Body of pancreas (tissue), 4 donors: ENCODE results near the gene CDH16. TPM values are rescaled to one million over a fixed set of nuclear protein-coding genes. Genes with fewer than 3 reads are reported as not detected.
A peak's percentile ranks its signal among the peaks of the same experiment; 100 is the strongest.

ENCODE experiments used
- ATAC-seq: fragments of 150-250 bp; one replicate; pipeline ENCODE4 v1.9.1; 2016
- DNase-seq, 4 donors: peaks; one replicate each; pipeline ENCODE4 v3.0.0-alpha.2; 2019
- H3K27ac ChIP-seq, 4 donors: fragments of 200-600 bp; sonication (generic); 1 replicate in 3 of 4; 2 replicates in 1 of 4; pipeline versions ENCODE4 v1.5.1 to v1.6.1; 2016 to 2019; ENCODE audit warnings: mild to moderate bottlenecking in 1 of 4, mixed read lengths in 1 of 4, moderate library complexity in 1 of 4
- H3K27me3 ChIP-seq, 2 donors: fragments of 200-600 bp; sonication (generic); one replicate each; pipeline ENCODE4 v1.6.0; 2016; ENCODE audit warnings: mild to moderate bottlenecking in 1 of 2
- H3K36me3 ChIP-seq, 2 donors: fragments of 200-600 bp; sonication (generic); replicated peaks in 1 of 2; 2 replicates each; pipeline ENCODE4 v1.5.1; 2016; ENCODE audit warnings: low read depth in 2 of 2; ENCODE audit not compliant: insufficient read depth in 1 of 2
- H3K4me1 ChIP-seq: fragments of 200-600 bp; sonication (generic); one replicate; pipeline ENCODE4 v1.6.0; 2016
- H3K4me3 ChIP-seq, 2 donors: fragments of 200-600 bp; sonication (generic); 1 replicate in 1 of 2; 2 replicates in 1 of 2; pipeline ENCODE4 v1.5.1; 2016 to 2019
- H3K9me3 ChIP-seq, 3 donors: fragments of 200-600 bp; sonication (generic); 1 replicate in 2 of 3; 2 replicates in 1 of 3; pipeline ENCODE4 v1.5.1; 2016
- CTCF ChIP-seq, 7 experiments: fragments of 450-650 bp in 4 of 7; fragments of 200-600 bp in 3 of 7; sonication (generic) in 3 of 7; IDR thresholded peaks; one replicate each; pipeline ENCODE4 v1.5.1; 2016 to 2019; ENCODE audit warnings: antibody characterized with exemption in 7 of 7
- POLR2A ChIP-seq, 3 donors: fragments of 450-650 bp; IDR thresholded peaks; one replicate each; pipeline ENCODE4 v1.6.1; 2016; ENCODE audit warnings: antibody characterized with exemption in 3 of 3, mild to moderate bottlenecking in 2 of 3
- WGBS, 2 donors: methylation state at CpG; one replicate each; pipeline ENCODE4 v1.1.5; 2017; 5-methylcytosine and 5-hydroxymethylcytosine counted together
- intact Hi-C: fragments of 100-400 bp; cut with DNase I; formaldehyde crosslinking; loops from one replicate; pipeline ENCODE4 v1.15.1; 2023
- total RNA-seq, 2 donors: library from RNA; depleted of rRNA; stranded (reverse); fragments of >200 nt; gene quantifications; one replicate each; pipeline ENCODE4 v1.1.0, GENCODE V29; 2016

The CDH16 gene
- total RNA-seq, 2 donors from 2014 or later = not detected

GRCh38 chr16:66885491-66885890 is 33.2 kb downstream of the CDH16 start:
- ATAC-seq (no peak), DNase-seq (no peak)
- no peaks in the 10 kb centered on the region for H3K9me3 ChIP-seq
- no peak overlapping the region for H3K4me3 ChIP-seq
- TF ChIP-seq CTCF (IDR thresholded peaks at IDR 0.05) (no peak), POLR2A (IDR thresholded peaks at IDR 0.05) (no peak)
- H3K36me3 ChIP-seq = peaks cover 0 to 15% of the 10 kb centered on the region in 2 donors
- H3K27me3 ChIP-seq = no peaks in the 10 kb centered on the region
- WGBS, 2 donors = 78 to 80% methylated on average over 12 of the region's 12 CpGs
- intact Hi-C loops = no loop called here
- H3K4me1 ChIP-seq = peaks cover 9% of the 10 kb centered on the region
- no peak overlapping the region for H3K27ac ChIP-seq

- no peak for ATAC-seq
- no peak for DNase-seq
- intact Hi-C loops = no loop called here
- Histone ChIP-seq H3K4me3 (no peak overlapping the region), H3K4me1 (peaks cover 26% of the 10 kb centered on the region), H3K27me3 (no peaks in the 10 kb centered on the region), H3K27ac (no peak overlapping the region), H3K9me3 (no peaks in the 10 kb centered on the region), H3K36me3 (peaks cover 0 to 15% of the 10 kb centered on the region in 2 donors)
- WGBS, 2 donors = 96 to 100% methylated on average over 3 of the region's 3 CpGs
- TF ChIP-seq CTCF (IDR thresholded peaks at IDR 0.05) (no peak), POLR2A (IDR thresholded peaks at IDR 0.05) (no peak)
Measured at GRCh38 chr16:66882702-66883101, 36.0 kb downstream of the CDH16 start.

GRCh38 chr16:66881964-66882508 is 36.6 kb downstream of the CDH16 start:
- DNase-seq (no peak), ATAC-seq (no peak)
- Histone ChIP-seq H3K27me3 (no peaks in the 10 kb centered on the region), H3K4me1 (peaks cover 28% of the 10 kb centered on the region), H3K36me3 (peaks cover 0 to 15% of the 10 kb centered on the region in 2 donors), H3K4me3 (no peak overlapping the region), H3K9me3 (no peaks in the 10 kb centered on the region), H3K27ac (no peak overlapping the region)
- intact Hi-C loops = no loop called here
- TF ChIP-seq POLR2A (IDR thresholded peaks at IDR 0.05) = no peak
- TF ChIP-seq CTCF (IDR thresholded peaks at IDR 0.05) = no peak
- 88 to 89% methylated on average over 8 of the region's 8 CpGs for WGBS, 2 donors

- H3K36me3 ChIP-seq = peaks cover 0 to 14% of the 10 kb centered on the region in 2 donors
- no peaks in the 10 kb centered on the region for H3K27me3 ChIP-seq
- peak overlapping the region in 1 of 4 donors; percentile 77 for H3K27ac ChIP-seq
- H3K4me1 ChIP-seq = peaks cover 28% of the 10 kb centered on the region
- WGBS, 2 donors = 41 to 51% methylated on average over 2 of the region's 2 CpGs
- TF ChIP-seq CTCF (IDR thresholded peaks at IDR 0.05) (no peak), POLR2A (IDR thresholded peaks at IDR 0.05) (no peak)
- H3K9me3 ChIP-seq = no peaks in the 10 kb centered on the region
- H3K4me3 ChIP-seq = no peak overlapping the region
- ATAC-seq (no peak), DNase-seq (no peak)
- intact Hi-C loops = no loop called here
Measured at GRCh38 chr16:66881560-66881959, 37.1 kb downstream of the CDH16 start.

GRCh38 chr16:66881014-66881417 is 37.7 kb downstream of the CDH16 start:
- ATAC-seq (peak; percentile 2), DNase-seq (peak in 1 of 4 donors; percentile 40)
- H3K27me3 ChIP-seq = no peaks in the 10 kb centered on the region
- peak overlapping the region; percentile 73 to 83 for H3K4me3 ChIP-seq
- no peak for TF ChIP-seq POLR2A (IDR thresholded peaks at IDR 0.05)
- no peak for TF ChIP-seq CTCF (IDR thresholded peaks at IDR 0.05)
- peaks cover 28% of the 10 kb centered on the region for H3K4me1 ChIP-seq
- intact Hi-C loops = no loop called here
- 0 to 1% methylated on average over 14 to 23 of the region's 23 CpGs for WGBS, 2 donors
- peaks cover 0 to 12% of the 10 kb centered on the region in 2 donors for H3K36me3 ChIP-seq
- peak overlapping the region; percentile 76 to 88 (median 82) for H3K27ac ChIP-seq
- no peaks in the 10 kb centered on the region for H3K9me3 ChIP-seq
